Panc1 (cell line): ENCODE data around the gene MZB1.

Source experiments
- CTCF ChIP-seq: fragments of 450-650 bp; IDR thresholded peaks from 2 replicates; pipeline ENCODE4 v1.5.1; 2017; ENCODE audit warnings: mild to moderate bottlenecking
- POLR2AphosphoS5 ChIP-seq: IDR thresholded peaks from 2 replicates; pipeline ENCODE4 v1.6.1; 2012; ENCODE audit warnings: mild to moderate bottlenecking, low read depth, low read length, moderate library complexity
- REST ChIP-seq, 2 experiments: IDR thresholded peaks; 2 replicates each; pipeline ENCODE4 v1.6.1; 2011 to 2012; ENCODE audit warnings: low read depth in 2 of 2, control low read depth in 1 of 2, low read length in 1 of 2, mild to moderate bottlenecking in 1 of 2, moderate library complexity in 1 of 2; ENCODE audit not compliant: insufficient read depth in 1 of 2

DNA sequence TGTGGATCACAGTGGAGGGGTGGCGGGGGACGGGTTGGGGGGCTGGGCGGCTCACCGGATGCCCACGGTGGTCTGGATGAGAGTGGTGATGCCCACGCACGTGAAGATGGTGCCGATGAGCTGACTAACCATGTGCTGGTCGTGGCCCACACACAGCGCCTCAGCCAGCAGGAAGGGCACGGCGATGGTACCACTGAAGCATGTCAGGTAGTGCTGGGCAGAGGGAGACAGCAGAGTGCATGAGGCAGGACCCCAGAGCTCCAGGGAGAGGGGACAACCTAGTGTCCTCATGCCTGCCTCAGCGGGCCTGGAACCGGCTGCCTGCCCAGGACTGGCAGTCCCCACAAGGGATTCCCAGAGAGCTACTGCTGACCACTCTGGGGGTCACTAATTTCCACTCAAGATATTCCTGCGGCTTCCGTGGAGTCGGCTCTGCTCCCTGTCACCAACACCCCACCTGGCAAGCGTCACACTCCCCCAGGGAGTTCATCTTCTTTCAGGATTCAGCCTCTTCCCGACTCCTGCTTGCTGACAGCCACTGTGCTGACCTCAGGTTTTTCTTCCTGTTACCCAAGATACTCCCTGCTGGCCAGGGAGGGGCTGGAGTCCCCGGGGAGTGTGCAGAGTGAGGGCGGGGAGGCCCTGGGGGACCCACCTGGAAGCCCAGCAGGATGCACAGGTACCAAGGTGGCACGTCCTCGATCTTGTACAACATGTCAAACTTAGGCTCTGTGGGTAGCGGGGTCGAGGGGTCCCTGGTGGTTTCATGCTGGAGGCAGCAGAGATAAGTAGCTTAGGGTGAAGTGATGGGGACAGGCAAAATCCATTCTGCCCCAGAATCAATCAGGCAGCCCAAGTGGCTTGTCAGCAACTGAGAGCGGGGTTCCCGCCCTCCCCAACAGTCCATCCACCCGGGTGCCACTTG is 7.6 kb downstream of the MZB1 start:
- TF ChIP-seq REST (IDR thresholded peaks at IDR 0.05; ENCODE audit: insufficient read depth in 1 of 2, low read depth in 2 of 2, low read length in 1 of 2) (no peak), CTCF (no peak), POLR2AphosphoS5 (no peak)
